B cell (primary cell): ENCODE data around the gene SSRP1. TPM values are rescaled to one million over a fixed set of nuclear protein-coding genes. Genes with fewer than 3 reads are reported as not detected.

Experiments
- ATAC-seq: fragments of 200-7000 bp; cut with Tn5 transposase; one replicate; pipeline ENCODE4 v1.10.0; 2021; ENCODE audit warnings: low read depth, mild to moderate bottlenecking, moderate number of reproducible peaks, moderate library complexity
- CTCF ChIA-PET: fragments of 350-600 bp; sonication (Branson Sonifier 250); formaldehyde crosslinking; loops from one replicate; lab custom pipeline; 2021; ENCODE audit warnings: antibody characterized with exemption, inconsistent platforms; lab: Charles Lee
- POLR2A ChIA-PET: fragments of 350-600 bp; sonication (Branson Sonifier 250); formaldehyde crosslinking; loops from one replicate; lab custom pipeline; 2021; ENCODE audit warnings: antibody characterized with exemption; lab: Charles Lee
- DNase-seq: peaks from one replicate; pipeline ENCODE4 v3.0.0; 2013
- H2AFZ ChIP-seq: 2 replicates; pipeline ENCODE4 v1.6.1; 2012; ENCODE audit warnings: mild to moderate bottlenecking, low read depth, low read length; ENCODE audit not compliant: insufficient read depth, poor library complexity, severe bottlenecking
- H3K27ac ChIP-seq, 2 donors: 1 replicate in 1 of 2; 2 replicates in 1 of 2; pipeline ENCODE4 v1.5.1; 2012 to 2013; ENCODE audit warnings: low read length in 2 of 2, mild to moderate bottlenecking in 2 of 2, moderate library complexity in 1 of 2
- H3K27me3 ChIP-seq, 4 experiments: fragments of 200-600 bp in 1 of 4; sonication (generic) in 1 of 4; replicated peaks in 1 of 4; 1 replicate in 2 of 4; 2 replicates in 2 of 4; pipeline versions ENCODE4 v1.6.1 to v1.7.0; 2013 to 2016; ENCODE audit warnings: low read length in 3 of 4, mild to moderate bottlenecking in 2 of 4, mixed read lengths in 1 of 4, moderate library complexity in 1 of 4; ENCODE audit not compliant: insufficient read depth in 4 of 4, control insufficient read depth in 3 of 4; ENCODE audit errors: control extremely low read depth in 1 of 4
- H3K36me3 ChIP-seq, 2 experiments: replicated peaks in 1 of 2; 1 replicate in 1 of 2; 2 replicates in 1 of 2; pipeline versions ENCODE4 v1.6.1 to v1.7.1; 2013; ENCODE audit warnings: low read length in 1 of 2; ENCODE audit not compliant: insufficient read depth in 2 of 2, control insufficient read depth in 1 of 2; ENCODE audit errors: control extremely low read depth in 1 of 2, extremely low read depth in 1 of 2
- H3K4me1 ChIP-seq, 2 donors: fragments of 200-600 bp in 1 of 2; sonication (generic) in 1 of 2; 1 replicate in 1 of 2; 2 replicates in 1 of 2; pipeline versions ENCODE4 v1.5.1 to v1.6.1; 2013 to 2017; ENCODE audit warnings: low read length in 2 of 2; ENCODE audit not compliant: control insufficient read depth in 2 of 2, insufficient read depth in 2 of 2
- H3K4me2 ChIP-seq: replicated peaks from 2 replicates; pipeline ENCODE3; 2012; ENCODE audit warnings: mild to moderate bottlenecking, low read depth, low read length; ENCODE audit not compliant: poor library complexity, severe bottlenecking
- H3K4me3 ChIP-seq, 5 experiments: fragments of 200-600 bp in 1 of 5; sonication (generic) in 1 of 5; 1 replicate in 3 of 5; 2 replicates in 2 of 5; pipeline versions ENCODE4 v1.5.1 to v1.7.0; 2011 to 2016; ENCODE audit warnings: low read length in 4 of 5, mild to moderate bottlenecking in 4 of 5, low read depth in 2 of 5, control low read depth in 1 of 5, moderate library complexity in 1 of 5; ENCODE audit not compliant: insufficient read depth in 1 of 5; ENCODE audit errors: control extremely low read depth in 1 of 5, extremely low read depth in 1 of 5
- H3K79me2 ChIP-seq: fragments of 200-600 bp; sonication (generic); one replicate; pipeline ENCODE4 v1.6.0; 2016; ENCODE audit warnings: low read length; ENCODE audit not compliant: control insufficient read depth, insufficient read depth
- H3K9ac ChIP-seq: fragments of 200-600 bp; sonication (generic); 2 replicates; pipeline ENCODE4 v1.6.1; 2017; ENCODE audit warnings: mild to moderate bottlenecking, low read length, moderate library complexity
- H3K9me3 ChIP-seq, 3 donors: one replicate each; pipeline versions ENCODE4 v1.6.1 to v1.7.1; 2013; ENCODE audit warnings: low read length in 2 of 3; ENCODE audit not compliant: control insufficient read depth in 2 of 3, insufficient read depth in 1 of 3; ENCODE audit errors: control extremely low read depth in 1 of 3
- H4K20me1 ChIP-seq: 2 replicates; pipeline ENCODE4 v1.6.0; 2012; ENCODE audit warnings: mild to moderate bottlenecking, low read length; ENCODE audit not compliant: insufficient read depth, control insufficient read depth, poor library complexity, severe bottlenecking
- H3K27ac Mint-ChIP-seq: one replicate; pipeline ENCODE4 v1.8.0; 2021; ENCODE audit warnings: mixed read lengths
- H3K27me3 Mint-ChIP-seq: one replicate; pipeline ENCODE4 v1.8.0; 2021; ENCODE audit warnings: mixed read lengths
- H3K4me1 Mint-ChIP-seq: one replicate; pipeline ENCODE4 v1.8.0; 2021; ENCODE audit warnings: mixed read lengths
- H3K4me3 Mint-ChIP-seq: one replicate; pipeline ENCODE4 v1.8.0; 2021; ENCODE audit warnings: mixed read lengths
- H3K9me3 Mint-ChIP-seq: one replicate; pipeline ENCODE4 v1.8.0; 2022; ENCODE audit warnings: mixed read lengths; ENCODE audit not compliant: insufficient read depth
- CTCF ChIP-seq: fragments of 200-600 bp; IDR thresholded peaks from one replicate; pipeline ENCODE4 v1.8.0; 2022; ENCODE audit warnings: antibody characterized with exemption, mild to moderate bottlenecking
- EZH2 ChIP-seq: IDR thresholded peaks from 2 replicates; pipeline ENCODE4 v1.6.1; 2012; ENCODE audit warnings: borderline replicate concordance, low read depth, mild to moderate bottlenecking, moderate library complexity, low read length; ENCODE audit not compliant: insufficient read depth, poor library complexity, severe bottlenecking
- WGBS: methylation state at CpG from one replicate; pipeline ENCODE4 v1.1.5; 2013; ENCODE audit warnings: missing lambda C conversion rate; ENCODE audit not compliant: insufficient coverage; 5-methylcytosine and 5-hydroxymethylcytosine counted together
- intact Hi-C: fragments of 100-400 bp; cut with micrococcal nuclease; formaldehyde crosslinking; loops from one replicate; pipeline ENCODE4 v1.10.0; 2022
- polyA plus RNA-seq: library from polyadenylated mRNA; depleted of rRNA; stranded (reverse); fragments of >200 nt; gene quantifications from 2 replicates; pipeline ENCODE4 v1.2.3, GENCODE V29; 2012
- total RNA-seq, 2 donors: library from RNA; stranded (reverse); fragments of 120-200 nt in 1 of 2; gene quantifications; 1 replicate in 1 of 2; 2 replicates in 1 of 2; pipeline versions ENCODE4 v1.2.3 to v1.2.4, GENCODE V29; 2013 to 2022

SSRP1 gene
- total and polyA plus RNA-seq, 2 donors (not counting 1 experiment from before 2014, with no cell fraction given), result 40.9 to 66.6 TPM

- intact Hi-C loops, result no loop called here
- Histone ChIP-seq H3K36me3 (no peaks in the 10 kb centered on the region), H3K27me3 (peaks cover 0 to 9% (median 1%) of the 10 kb centered on the region in 4 experiments), H3K27ac (no peak overlapping the region), H3K9ac (no peak overlapping the region), H3K4me1 (peaks cover 11% of the 10 kb centered on the region in 2 donors), H3K79me2 (no peaks in the 10 kb centered on the region), H3K4me3 (no peak overlapping the region), H2AFZ (no peak overlapping the region), H3K9me3 (no peaks in the 10 kb centered on the region), H4K20me1 (no peaks in the 10 kb centered on the region), H3K4me2 (no peak overlapping the region)
- no peaks in the 10 kb centered on the region for H3K27me3 Mint-ChIP-seq
- TF ChIP-seq EZH2 (no peak), CTCF (no peak)
- no peak for ATAC-seq
- peaks cover 10% of the 10 kb centered on the region for H3K4me1 Mint-ChIP-seq
- WGBS, result 98% methylated on average over 24 of the region's 24 CpGs
- H3K4me3 Mint-ChIP-seq, result no peak overlapping the region
- POLR2A ChIA-PET, result no interaction called here
- CTCF ChIA-PET, result interaction anchor here (1.2 kb wide), 1 partner anchor 15 kb away, joined by 3 read pairs; the partner anchor contains the start of gene TNKS1BP1
- no peaks in the 10 kb centered on the region for H3K9me3 Mint-ChIP-seq
- H3K27ac Mint-ChIP-seq, result no peak overlapping the region
- no peak for DNase-seq
Measured at GRCh38 chr11:57309106-57310059, 26.3 kb downstream of the SSRP1 start.
